Fibroblast of skin of left quadriceps (primary cell): ENCODE measurements around the gene ZNF496.
"Not testable (repeated sequence)": the region's sequence is repeated elsewhere in the genome, so short reads cannot be mapped to it uniquely, and the experiment has no call there.

Experiments used
- DNase-seq, 2 experiments: peaks; one replicate each; pipeline ENCODE4 v3.0.0-alpha.2; 2013; ENCODE audit warnings: low read depth in 2 of 2

Gene ZNF496

DNA sequence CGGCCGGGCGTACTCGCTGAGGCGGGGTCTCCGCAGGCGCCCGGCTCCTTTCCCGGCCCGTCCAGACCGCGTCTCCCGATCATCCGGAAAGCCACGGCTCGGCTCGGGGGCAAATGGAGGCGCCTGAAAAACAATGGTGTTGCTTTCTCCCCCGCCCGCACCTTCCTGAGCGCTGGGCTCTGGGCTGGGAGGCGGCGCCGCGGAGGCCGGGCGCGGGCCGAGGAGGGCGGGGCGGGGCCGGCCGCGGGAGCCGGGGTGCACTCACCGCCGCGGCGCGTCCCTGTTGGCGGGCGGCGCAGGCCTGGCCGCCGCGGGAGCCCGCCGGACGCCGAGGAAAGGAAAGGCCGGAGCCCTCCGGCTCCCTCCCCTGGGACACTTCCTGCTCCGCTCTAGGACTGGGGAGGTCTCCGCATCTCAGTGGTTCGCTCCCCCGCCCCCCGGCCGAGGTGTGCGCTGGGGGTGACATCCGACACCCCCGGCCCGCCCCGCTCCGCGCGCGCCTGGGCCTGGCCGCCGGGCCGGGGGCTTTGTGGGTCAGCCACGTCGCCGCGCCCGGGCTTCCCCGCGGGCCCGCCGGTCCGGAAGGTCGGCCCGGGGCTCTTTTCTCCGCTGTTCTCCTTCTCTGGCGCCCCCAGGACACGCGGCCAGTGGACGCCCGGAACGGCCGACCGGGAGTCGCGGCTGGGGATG lies at the start of gene ZNF496:
ZNF496 (minus strand) TSS at position 343 of the 690 bp plus-strand sequence. CDS start 2,289 bp downstream, outside the sequence.
- peak; percentile 73 for DNase-seq

DNA sequence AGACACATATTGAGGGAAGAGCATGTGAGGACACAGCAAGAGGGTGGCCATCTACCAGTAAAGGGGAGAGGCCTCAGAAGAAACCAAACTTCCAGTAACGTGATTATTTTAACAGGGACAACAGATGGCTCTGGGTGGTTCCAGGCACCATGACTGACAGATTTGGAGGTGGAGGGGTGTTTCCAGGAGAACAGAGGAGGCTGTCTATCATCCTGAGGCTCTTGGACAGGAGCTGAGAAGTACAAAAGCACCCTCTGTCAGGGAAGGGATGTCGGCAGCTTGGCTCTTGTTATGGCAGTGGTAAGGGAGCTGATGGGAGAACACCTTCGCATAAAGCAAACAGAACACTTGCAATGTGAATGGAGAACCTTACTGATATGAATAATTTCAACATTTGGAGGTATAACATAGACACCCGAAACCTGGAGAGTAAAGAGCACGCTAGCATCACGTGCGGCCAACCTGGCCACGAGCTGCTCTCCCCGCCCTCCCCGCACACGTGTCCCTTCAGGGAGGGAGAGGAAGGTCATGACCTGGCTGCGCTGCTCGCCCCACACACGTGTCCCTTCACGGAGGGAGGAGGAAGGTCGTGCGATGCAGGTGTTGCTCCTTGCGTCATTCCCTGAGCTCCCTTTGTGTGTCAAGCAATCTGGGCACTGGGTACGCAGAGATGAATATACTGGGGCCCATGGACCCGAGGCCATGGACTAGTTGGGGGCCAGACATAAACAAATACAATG lies 46.8 kb upstream of the ZNF496 start:
- DNase-seq, result no peak

- DNase-seq, result not testable (repeated sequence)
Observed at GRCh38 chr1:247377656-247378055, 46.0 kb upstream of the ZNF496 start.

GRCh38 chr1:247376659-247377058 lies 45.0 kb upstream of the ZNF496 start:
- DNase-seq, result no peak

DNA sequence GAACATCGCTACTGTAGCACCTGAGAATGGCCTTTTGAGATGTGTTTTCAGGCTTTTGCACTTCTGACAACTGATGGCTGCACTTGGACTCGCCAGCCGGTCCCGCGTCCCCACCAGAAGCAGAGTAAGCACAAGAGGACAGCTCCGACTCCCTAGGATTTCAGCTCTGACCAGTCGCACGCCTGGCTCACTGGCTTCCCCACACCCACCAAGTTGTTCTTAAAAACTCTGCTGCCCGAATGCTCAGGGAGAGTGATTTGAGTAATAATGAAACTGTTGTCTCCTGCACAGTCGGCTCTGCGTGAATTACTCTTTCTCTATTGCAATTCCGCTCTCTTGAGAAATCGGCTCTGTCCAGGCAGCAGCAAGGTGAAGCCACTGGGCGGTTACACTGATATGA lies 44.1 kb upstream of the ZNF496 start:
- no peak for DNase-seq

DNA sequence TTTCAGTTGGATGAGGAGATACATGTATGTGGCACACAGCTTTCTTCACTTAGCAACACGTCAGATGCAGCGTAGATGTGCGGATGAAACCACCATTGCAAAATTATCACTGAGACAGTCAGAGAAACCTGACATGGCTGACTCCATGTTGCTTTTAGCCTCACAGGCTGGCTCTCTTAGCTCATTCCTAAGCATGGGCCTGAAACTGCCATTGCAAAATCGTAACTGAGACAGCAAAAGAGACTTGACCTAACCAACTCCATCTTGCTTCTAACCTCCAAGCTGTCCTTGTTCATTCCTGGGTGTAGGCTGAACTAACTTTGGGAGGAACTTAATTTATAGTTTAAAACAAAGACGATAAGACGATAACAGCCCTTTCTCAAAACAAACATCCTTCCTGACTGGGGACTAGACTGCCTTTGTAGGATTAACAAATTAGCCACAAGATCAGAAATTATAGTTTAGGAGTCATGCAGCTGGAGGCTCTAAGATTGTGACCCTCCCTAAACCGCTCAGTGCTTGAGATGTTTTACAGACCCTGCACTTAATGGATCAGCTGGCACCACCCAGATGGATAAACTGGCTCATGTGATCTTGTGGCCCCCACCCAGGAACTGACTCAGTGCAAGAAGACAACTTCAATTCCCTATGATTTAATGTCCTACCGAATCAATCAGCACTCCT lies 43.1 kb upstream of the ZNF496 start:
- DNase-seq, result not testable (repeated sequence)

DNA sequence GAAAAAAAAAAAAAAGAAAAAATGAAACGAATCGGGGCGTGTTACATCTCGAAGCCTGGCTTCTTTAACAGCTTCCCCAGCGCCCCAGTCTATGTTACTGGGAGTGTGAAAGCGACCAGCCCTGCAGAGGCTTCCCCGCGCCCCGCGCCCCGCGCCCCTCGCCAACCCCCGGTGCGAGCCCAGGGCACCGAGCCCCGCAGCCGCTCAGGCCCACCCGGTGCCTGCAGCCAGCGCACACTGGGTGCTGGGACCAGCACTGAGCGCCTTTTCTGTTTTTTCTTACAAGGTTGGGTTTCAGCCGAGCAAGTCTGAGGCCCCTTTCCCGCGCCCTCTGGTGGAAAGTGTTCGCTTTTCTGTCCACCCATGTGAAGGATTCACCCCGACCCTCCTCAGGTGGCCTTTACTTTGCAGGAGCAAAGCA lies 42.1 kb upstream of the ZNF496 start:
- DNase-seq, result no peak

- no peak for DNase-seq
Observed at GRCh38 chr1:247371801-247372259, 40.2 kb upstream of the ZNF496 start.

- DNase-seq, result no peak
Observed at GRCh38 chr1:247370786-247371732, 39.4 kb upstream of the ZNF496 start.

DNA sequence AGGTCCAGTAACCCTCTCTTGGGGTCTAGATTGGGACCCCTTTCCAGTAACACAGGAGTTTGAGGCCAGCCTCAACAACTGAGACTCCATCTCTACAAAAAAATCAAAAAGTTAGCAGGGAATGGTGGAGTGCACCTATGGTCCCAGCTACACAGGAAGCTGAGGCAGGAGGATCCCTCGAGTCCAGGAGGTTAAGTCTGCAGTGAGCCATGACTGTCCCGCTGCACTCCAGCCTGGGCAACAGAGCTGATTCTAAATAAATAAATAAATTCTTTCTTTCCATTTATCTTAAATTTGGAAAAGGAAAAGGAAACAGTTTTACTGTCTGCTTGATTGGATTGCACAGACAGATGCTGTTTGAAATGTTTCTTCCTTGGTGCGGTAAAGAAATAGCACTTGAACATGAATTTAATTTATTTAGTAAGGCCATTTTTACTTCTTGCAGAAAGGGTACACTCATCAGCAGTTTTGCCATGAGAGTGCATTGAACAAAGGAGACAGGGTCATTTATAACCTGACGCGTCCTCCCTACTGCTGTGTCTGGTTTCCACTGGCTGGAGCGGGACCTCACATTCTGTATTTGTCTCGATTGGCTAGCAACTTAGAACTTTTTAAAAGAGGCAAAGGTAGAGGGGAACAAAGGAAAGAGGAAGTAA lies 37.0 kb upstream of the ZNF496 start:
- no peak for DNase-seq

- DNase-seq, result no peak
Observed at GRCh38 chr1:247367786-247368422, 36.2 kb upstream of the ZNF496 start.

- DNase-seq, result no peak
Observed at GRCh38 chr1:247366926-247367645, 35.4 kb upstream of the ZNF496 start.

DNA sequence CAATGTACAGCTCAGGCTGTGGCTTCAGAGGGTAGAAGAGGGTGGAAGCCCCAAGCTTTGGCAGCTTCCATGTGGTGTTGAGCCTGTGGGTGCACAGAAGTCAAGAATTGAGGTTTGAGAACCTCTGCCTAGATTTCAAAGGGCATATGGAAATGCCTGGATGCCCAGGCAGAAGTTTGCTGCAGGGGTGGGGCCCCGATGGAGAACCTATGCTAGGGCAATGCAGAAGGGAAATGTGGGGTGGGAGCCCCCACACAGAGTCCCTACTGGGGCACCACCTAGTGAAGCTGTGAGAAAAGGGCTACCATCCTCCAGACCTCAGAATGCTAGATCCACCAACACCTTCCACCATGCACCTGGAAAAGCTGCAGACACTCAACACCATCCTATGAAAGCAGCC lies 34.7 kb upstream of the ZNF496 start:
- not testable (repeated sequence) for DNase-seq

- DNase-seq, result no peak
Observed at GRCh38 chr1:247365023-247365422, 33.4 kb upstream of the ZNF496 start.

GRCh38 chr1:247363000-247363399 lies 31.3 kb upstream of the ZNF496 start:
- not testable (repeated sequence) for DNase-seq

- DNase-seq, result no peak
Observed at GRCh38 chr1:247362153-247362552, 30.5 kb upstream of the ZNF496 start.

- DNase-seq, result no peak
Observed at GRCh38 chr1:247360991-247361731, 29.5 kb upstream of the ZNF496 start.

DNA sequence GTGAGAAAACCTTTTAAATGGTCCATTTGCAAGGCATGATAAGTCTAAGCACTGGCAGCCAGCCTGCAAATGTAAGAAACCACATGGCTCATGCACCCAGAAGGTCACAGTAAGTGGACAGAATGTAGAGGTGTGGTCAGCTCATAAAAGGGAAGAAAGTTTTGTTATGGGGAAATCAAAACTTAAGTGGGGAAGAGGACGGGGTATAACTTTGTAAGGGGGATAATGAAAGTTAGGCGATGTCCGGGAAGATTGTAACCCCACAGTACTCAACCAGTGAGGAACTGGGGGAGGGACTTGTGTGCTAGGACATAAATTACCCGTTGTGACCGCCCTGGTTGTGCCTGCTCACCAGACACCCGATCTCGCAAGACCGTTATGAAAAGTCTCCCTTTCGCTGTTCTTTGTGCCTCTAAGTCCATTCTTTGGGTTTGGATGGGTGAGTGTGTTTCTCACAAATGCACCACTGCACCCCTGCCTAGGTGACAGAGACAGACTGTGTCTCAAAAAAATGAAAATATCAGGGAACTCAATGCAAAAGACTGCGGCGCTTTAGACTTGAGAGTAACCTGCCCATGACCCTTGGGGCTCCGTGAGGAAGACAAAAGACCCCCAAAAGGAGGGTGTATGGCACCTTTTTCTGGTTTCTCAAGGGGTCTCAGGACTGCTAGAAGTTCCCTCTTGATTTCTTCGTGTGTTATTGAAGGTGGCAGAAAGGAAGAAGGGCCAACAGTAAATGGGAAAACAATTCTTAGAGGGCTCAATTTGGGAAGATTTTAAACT lies 28.6 kb upstream of the ZNF496 start:
- DNase-seq, result no peak
